ENCODE measurements around the gene STAT5B.
"Not testable (repeated sequence)": the region's sequence is repeated elsewhere in the genome, so short reads cannot be mapped to it uniquely, and the experiment has no call there.

STAT5B gene

GRCh38 chr17:42305543-42306384 lies 29.6 kb upstream of the STAT5B start:
- no peak for DNase-seq

GRCh38 chr17:42305031-42305330 lies 28.8 kb upstream of the STAT5B start:
- DNase-seq: not testable (repeated sequence)

GRCh38 chr17:42304187-42305030 lies 28.2 kb upstream of the STAT5B start:
- DNase-seq: no peak

GRCh38 chr17:42303694-42304093 lies 27.5 kb upstream of the STAT5B start:
- no peak for DNase-seq

- DNase-seq: no peak
These were observed 24.8 kb upstream of the STAT5B start for GRCh38 chr17:42301022-42301421.

DNA sequence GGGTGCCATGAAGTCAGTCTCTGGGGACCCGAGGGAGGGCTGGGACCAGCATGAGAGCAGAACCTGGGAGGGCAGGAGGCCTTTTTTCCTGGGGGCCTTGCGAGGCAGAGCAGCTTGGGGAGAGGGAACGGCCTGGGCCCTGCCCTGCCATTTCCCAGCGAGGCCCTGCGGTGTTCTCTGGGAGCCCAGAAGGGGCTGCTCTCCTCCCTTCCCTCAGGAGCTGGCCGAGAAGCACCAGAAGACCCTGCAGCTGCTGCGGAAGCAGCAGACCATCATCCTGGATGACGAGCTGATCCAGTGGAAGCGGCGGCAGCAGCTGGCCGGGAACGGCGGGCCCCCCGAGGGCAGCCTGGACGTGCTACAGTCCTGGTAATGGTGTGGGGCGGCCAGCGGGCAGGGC lies 23.7 kb upstream of the STAT5B start:
- DNase-seq: not testable (repeated sequence)

GRCh38 chr17:42299361-42299760 lies 23.2 kb upstream of the STAT5B start:
- not testable (repeated sequence) for DNase-seq

- not testable (repeated sequence) for DNase-seq
These were observed 21.6 kb upstream of the STAT5B start for GRCh38 chr17:42297775-42298174.

- DNase-seq: no peak
These were observed 19.8 kb upstream of the STAT5B start for GRCh38 chr17:42296012-42296411.

- no peak for DNase-seq
These were observed 18.5 kb upstream of the STAT5B start for GRCh38 chr17:42294469-42295398.

- DNase-seq: no peak
These were observed 14.9 kb upstream of the STAT5B start for GRCh38 chr17:42291129-42291528.

- no peak for DNase-seq
These were observed 14.4 kb upstream of the STAT5B start for GRCh38 chr17:42290577-42290976.

- DNase-seq: peak; percentile 43
These were observed 13.5 kb upstream of the STAT5B start for GRCh38 chr17:42289611-42290181.

DNA sequence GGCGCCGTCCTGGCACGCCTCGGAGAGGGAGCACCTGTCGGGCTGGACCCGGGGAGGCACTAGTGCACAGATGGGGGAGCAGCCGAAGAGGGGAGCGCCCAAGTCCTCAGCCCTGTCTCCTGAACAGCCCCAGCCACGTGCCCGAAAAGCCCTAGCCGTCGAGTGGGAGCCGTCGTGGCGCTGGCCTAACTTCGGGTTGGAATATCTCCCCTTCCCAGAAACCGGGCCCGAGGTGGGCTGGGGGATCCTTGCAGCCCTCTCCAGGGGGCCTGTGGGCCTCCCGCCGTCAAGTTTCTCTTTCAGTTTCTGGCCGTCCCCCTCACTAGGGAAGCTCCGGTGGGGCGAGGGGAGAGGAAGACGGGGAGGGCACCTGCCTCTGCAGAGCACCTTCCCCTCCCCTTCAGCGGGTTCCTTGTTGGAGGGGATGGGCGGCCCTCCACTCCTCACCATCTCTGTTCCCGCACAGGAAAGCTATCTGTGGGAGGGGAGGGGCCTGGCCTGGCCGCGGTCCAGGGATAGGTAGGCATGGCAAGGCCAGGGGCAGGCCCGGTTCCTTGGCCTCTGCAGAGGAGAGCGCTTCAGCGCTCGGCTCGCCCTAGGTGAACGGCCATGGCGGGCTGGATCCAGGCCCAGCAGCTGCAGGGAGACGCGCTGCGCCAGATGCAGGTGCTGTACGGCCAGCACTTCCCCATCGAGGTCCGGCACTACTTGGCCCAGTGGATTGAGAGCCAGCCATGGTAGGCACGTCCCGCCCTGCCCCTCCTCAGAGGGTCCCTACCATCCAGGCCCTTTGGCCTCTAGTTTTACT lies 12.8 kb upstream of the STAT5B start:
- peak; percentile 39 for DNase-seq

- DNase-seq: peak; percentile 77
These were observed 12.0 kb upstream of the STAT5B start, which contains the start of gene STAT5A for GRCh38 chr17:42287977-42288802. TSS of gene STAT5A (plus strand) at chr17:42288498. CDS start at chr17:42289412, 914 bp downstream.

DNA sequence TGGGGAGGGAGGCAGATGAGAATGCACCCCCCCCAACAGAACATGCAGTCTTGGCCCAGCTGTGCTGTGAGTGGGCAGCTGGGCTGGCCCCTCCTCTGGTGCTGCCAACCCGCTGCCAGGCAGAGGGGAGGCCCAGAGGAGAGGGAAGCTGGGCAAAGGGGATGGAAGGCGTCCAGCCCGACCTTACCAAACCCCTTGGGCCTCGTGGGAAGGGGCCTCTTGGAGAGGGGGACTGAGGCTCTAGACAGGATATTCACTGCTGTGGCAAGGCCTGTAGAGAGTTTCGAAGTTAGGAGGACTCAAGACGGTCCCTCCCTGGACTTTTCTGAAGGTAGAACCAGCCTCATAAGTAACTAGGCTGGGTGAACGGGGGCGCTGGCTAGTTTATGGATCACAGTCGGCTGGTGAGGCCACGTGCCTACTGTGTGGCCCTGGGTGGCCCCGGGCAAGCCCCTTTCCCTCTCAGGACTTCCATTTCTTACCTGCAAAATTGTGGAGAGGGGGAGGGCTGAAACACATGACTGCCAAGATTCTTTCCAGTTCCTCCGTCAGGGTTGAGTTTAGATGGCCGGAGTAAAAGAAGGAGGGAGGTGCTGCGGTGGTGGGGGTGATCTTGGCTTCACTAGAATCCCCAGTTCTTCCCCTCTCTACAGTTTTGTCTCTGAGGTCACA lies 11.2 kb upstream of the STAT5B start:
- peak; percentile 39 for DNase-seq

DNA sequence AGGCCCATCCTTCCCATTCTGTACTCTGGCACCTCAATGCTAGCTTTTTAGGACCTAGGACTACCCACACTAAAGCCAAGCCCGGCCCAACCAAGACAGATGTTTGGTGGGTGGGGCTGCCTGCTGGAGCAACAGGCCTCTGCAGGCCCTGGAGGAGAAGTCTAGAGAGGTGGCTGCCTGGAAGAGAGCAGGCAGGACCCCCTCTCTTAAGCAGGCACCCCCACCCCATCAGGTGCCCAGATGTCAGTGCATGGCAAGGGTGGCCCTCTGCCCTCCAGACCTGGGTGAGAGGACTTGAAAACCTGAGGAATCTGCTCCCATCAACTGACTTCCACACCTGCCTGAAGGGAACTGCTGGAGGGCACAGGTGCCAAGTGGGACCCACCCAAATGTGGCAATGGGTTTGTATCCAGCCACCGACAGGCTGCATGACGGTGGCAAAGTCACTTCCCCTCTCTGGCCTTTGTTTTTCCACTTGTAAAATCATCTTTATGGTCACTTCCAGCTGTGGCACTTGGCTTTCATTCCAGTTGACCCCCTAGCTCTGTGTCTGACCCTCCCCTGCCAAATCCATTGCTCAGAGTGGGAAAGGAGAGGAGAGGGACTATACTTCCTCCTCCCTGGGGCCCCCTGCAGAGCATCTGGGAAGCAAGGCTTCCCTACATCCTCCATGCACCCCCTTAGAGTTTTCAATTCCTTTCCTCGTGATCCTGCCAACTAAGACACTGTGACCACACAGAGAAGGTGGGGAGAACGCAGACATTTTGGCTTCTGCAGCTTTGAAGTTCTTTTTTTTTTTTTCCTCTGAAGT lies 10.4 kb upstream of the STAT5B start:
- DNase-seq: no peak

GRCh38 chr17:42285346-42286050 lies 9.3 kb upstream of the STAT5B start:
- no peak for DNase-seq

DNA sequence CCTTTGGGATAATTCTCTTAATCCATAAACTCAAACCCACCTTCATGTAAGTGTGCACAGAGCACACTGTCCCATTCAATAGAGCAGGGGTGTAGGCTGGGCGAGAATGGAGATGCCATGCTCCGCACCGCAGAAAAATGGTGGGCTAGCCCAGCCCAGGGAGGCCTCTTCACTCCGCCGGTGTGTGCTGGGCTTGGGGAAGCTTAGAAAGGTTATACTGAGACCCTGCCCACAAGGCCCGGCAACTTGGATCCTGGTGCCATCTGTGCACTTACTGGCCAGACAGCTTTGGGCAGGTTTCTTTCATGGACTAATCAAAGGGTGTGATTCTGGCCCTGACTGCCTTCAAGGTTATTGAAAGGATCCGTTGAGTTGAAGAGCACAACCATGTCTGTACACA lies 8.4 kb upstream of the STAT5B start:
- DNase-seq: no peak

All from activated CD4-positive, alpha-beta T cell treated with anti-CD3 and anti-CD28 coated beads, Interleukin-2, amount 50 U/mL, for 1 hour (primary cell).